22Rv1 (cell line): Measurements from ENCODE around the gene PPM1H.
"Not testable (repeated sequence)": the region's sequence is repeated elsewhere in the genome, so short reads cannot be mapped to it uniquely, and the experiment has no call there.

Experiments used
- H3K27ac ChIP-seq: fragments of 450-650 bp; 2 replicates; pipeline ENCODE4 v1.5.1; 2017
- ZFX ChIP-seq: fragments of 450-650 bp; IDR thresholded peaks from 2 replicates; pipeline ENCODE4 v1.6.1; 2017; ENCODE audit warnings: antibody characterized with exemption, borderline replicate concordance
- TF ChIP-seq, protein P1 (sequence below): fragments of 450-650 bp; IDR thresholded peaks from 2 replicates; pipeline ENCODE4 v1.5.1; 2017; ENCODE audit warnings: mild to moderate bottlenecking

Gene PPM1H

DNA sequence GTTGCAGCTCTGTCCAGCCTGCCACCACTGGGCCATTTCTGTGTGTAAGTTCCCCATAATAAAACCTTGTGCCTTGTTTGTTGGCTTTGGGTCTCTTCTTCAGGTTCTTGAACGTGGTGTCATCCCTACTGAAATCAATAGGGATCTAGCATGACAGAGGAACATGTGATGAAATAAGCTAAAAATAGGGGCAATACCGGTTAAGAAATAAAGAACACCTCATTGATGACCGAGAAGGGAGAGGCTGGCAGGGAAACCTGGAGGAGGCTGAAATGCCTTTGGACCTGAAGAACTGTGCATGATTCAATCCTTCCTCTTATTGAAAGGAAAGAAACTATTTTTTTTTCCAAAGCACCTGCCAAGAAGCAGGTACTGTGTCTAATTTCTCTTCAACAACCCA, 172.3 kb downstream of the PPM1H start:
- TF ChIP-seq, protein P1, sequence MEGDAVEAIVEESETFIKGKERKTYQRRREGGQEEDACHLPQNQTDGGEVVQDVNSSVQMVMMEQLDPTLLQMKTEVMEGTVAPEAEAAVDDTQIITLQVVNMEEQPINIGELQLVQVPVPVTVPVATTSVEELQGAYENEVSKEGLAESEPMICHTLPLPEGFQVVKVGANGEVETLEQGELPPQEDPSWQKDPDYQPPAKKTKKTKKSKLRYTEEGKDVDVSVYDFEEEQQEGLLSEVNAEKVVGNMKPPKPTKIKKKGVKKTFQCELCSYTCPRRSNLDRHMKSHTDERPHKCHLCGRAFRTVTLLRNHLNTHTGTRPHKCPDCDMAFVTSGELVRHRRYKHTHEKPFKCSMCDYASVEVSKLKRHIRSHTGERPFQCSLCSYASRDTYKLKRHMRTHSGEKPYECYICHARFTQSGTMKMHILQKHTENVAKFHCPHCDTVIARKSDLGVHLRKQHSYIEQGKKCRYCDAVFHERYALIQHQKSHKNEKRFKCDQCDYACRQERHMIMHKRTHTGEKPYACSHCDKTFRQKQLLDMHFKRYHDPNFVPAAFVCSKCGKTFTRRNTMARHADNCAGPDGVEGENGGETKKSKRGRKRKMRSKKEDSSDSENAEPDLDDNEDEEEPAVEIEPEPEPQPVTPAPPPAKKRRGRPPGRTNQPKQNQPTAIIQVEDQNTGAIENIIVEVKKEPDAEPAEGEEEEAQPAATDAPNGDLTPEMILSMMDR, result no peak
- TF ChIP-seq ZFX, result no peak
- H3K27ac ChIP-seq, result no peak overlapping the region

DNA sequence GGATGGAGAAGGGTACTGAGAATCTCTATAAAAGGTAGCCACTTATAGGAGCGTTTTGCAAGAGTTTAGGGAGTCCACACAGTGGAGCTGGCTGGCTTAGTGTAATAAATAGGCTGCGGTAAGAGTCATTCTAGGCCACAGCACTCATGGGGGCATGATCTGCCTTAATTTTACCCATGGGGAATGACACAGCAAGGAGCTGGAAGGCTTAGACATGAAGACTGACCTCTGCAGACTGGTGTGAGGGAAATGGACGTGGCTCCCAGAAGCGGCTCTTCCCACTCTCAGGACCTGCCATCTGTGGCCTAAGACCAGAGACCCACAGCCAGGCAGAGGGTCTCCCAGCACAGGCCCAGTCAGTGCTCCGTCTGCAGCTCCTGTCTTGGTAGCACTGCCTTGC, 173.3 kb downstream of the PPM1H start:
- no peak for TF ChIP-seq ZFX
- TF ChIP-seq, protein P1, result no peak
- no peak overlapping the region for H3K27ac ChIP-seq

DNA sequence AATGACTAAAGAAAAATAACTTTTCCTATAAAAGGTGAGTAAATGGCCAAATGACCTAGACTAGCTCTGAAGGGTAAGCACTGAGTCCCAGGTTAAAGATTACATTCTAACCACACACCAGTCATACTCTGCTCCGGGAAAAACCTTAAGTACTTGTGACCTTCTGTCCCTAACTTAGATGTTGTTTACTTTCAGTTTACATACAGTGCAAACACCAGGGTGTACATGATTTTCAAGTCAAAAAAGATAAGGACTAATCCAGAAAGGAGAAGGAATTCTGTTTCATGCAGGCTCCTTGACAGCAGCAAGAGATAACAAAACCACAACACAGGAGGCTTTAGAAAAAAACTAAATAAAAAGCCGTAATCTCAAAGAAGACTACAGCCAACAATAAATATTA, 174.2 kb downstream of the PPM1H start:
- no peak overlapping the region for H3K27ac ChIP-seq
- TF ChIP-seq, protein P1, result no peak
- TF ChIP-seq ZFX, result no peak

DNA sequence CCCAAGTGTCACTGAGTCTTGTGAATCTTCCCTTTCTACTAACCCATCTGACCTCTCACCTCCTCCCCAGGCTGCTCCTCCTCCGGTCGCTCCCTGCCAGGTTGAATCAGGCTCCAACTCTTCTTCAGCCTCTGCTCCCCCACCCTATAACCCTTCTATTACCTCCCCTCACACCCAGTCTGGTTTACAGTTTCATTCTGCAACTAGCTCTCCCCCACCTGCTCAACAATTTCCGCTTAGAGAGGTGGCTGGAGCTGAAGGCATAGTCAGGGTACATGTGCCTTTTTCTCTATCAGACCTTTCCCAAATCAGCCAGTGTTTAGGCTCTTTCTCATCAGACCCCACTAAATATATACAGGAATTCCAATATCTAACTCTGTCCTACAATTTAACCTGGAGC, 174.6 kb downstream of the PPM1H start:
- not testable (repeated sequence) for H3K27ac ChIP-seq

DNA sequence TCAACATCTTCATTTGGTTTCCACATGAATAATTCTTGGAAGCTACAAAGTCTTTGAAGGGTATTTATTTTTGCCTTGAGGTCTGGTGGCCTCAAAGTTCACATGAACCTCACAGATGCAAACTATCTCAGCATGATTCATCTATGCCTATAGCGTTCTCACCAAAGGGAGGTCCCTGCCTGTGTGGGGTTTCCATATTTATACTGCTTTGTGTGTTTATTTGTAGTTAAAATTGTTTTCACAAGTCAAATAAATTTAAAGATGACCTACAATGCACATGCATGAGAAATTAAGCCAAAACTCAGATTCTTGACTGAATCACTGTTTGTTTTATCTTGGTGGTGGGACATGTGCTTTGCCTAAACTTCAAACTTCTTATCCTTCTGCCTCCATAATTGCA, 176.7 kb downstream of the PPM1H start:
- H3K27ac ChIP-seq, result no peak overlapping the region
- no peak for TF ChIP-seq ZFX
- TF ChIP-seq, protein P1, result no peak

DNA sequence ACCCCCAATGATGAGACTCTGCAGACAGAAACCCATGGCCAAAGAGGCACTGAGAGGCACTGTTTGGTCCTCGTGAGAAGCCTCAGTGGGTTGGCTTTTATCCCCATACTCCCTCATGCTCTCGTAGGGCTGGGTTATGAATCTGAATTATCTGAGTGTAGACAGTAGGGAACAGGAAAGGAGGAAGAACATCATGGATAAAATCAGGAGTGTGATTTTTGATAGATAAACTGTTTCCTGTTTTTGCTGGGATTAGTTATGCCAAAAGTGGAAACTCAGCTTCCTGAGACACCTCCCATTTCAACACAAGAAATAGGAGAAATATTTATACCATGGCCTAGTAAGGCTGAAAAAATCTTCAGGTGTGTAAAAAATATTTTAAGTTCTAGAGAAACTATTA, 177.9 kb downstream of the PPM1H start:
- no peak for TF ChIP-seq ZFX
- TF ChIP-seq, protein P1, result no peak
- H3K27ac ChIP-seq, result no peak overlapping the region

DNA sequence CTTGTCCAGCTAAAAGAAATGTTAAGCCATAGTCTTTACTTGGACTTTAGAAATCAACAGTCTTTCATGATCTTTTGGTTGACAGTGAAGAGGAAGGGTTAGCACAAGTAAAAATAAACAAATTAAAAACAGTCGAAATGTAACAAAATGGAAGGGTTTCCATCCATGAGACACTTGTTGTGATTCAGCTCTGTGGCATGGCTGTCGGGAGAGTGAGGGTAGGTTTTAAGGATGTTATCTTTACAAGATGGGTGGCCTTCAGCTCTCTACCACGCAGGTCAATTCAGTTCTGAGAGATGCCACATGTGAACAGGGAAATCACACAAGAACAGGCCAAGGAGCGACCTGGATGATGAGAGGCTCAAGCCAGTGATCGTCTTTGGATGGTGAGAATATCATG, 180.2 kb downstream of the PPM1H start:
- no peak for TF ChIP-seq ZFX
- TF ChIP-seq, protein P1, result no peak
- H3K27ac ChIP-seq, result no peak overlapping the region

DNA sequence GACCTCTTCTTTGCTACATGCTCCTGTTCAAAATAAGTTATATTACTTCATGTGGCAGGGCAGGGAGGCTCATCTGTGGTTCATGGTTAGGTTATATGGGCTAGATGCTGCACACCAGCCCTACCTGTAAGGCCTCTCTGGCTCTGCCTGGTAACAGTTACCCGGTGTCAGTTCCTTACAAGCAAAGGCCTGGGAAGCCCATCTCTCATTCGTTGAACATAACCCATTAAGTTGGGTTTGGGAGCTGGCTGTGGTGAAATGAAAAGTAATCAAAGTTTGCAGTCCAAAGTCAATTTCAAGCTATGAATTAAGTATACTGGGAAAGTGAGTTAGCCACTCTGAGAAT, 183.2 kb downstream of the PPM1H start:
- no peak overlapping the region for H3K27ac ChIP-seq
- no peak for TF ChIP-seq ZFX
- TF ChIP-seq, protein P1, result no peak
